Measurements from ENCODE around the gene ALCAM.

ALCAM gene

DNA sequence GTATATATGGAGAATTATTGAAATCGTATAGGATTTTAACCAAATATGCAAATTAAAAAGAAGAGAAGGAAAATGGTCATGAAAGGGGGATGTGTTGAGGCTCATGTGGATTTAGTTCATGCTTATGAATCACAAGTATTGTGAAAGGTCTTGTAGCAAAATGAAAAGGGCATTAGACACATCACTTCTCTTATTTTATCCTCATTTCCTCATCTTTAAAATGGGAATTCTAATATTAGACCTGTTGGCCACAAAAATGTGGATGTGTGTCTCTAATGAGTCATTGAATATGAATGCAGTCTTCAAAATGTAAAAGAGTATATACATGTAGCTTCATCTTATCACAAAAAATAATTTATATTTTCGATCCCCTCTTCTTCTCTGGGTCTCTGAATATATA lies 14.9 kb upstream of the ALCAM start:
- H3K79me2 ChIP-seq (ENCODE audit: low read length) = no peaks in the 10 kb centered on the region
- no peaks in the 10 kb centered on the region for H3F3A ChIP-seq (ENCODE audit: insufficient read depth, low read length)
- H3K27ac ChIP-seq (ENCODE audit: low read length) = no peak overlapping the region
- H2AFZ ChIP-seq (ENCODE audit: low read length) = no peak overlapping the region
- DNase-seq = no peak
- H3K4me1 ChIP-seq (ENCODE audit: low read length) = no peaks in the 10 kb centered on the region
- TF ChIP-seq CTCF (IDR thresholded peaks at IDR 0.05; ENCODE audit: low read length) = no peak
- TF ChIP-seq EZH2phosphoT487 (IDR thresholded peaks at IDR 0.05; ENCODE audit: low read length) = no peak
- TF ChIP-seq EZH2 (optimal IDR thresholded peaks at IDR 0.05; ENCODE audit: low read depth, low read length) = no peak
- H3K9me3 ChIP-seq (replicated peaks; ENCODE audit: insufficient read depth, low read length) = no peaks in the 10 kb centered on the region
- H3K4me3 ChIP-seq (ENCODE audit: low read length) = no peak overlapping the region
- no peaks in the 10 kb centered on the region for H3K36me3 ChIP-seq (replicated peaks; ENCODE audit: insufficient read depth, low read length)
- H4K20me1 ChIP-seq (ENCODE audit: insufficient read depth, low read length) = no peaks in the 10 kb centered on the region
- H3K27me3 ChIP-seq (replicated peaks; ENCODE audit: insufficient read depth, low read length) = no peaks in the 10 kb centered on the region
- no peak overlapping the region for H3K4me2 ChIP-seq (ENCODE audit: low read depth, low read length)
- no peak overlapping the region for H3K9ac ChIP-seq (ENCODE audit: low read length)
- H3K9me2 ChIP-seq (replicated peaks; ENCODE audit: insufficient read depth, low read length) = no peaks in the 10 kb centered on the region

DNA sequence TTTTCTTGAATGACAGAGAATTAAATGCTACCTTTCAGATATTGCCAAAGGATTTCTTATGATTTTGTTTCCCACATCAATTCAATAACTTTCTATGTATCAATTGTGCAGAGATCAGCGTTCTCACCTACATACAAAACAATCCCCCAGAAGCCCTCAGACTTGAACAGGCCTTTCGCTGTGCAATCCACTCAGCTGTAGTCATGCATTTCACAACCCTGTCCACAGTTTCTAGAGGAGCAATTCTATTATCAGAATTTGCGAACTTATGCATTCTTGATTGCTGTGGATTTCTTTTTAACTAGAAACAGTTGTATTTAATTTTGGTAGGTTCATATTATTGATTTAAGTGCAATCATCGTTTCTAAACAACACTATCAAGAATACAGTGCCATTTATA lies 13.7 kb upstream of the ALCAM start:
- Histone ChIP-seq H3K27ac (ENCODE audit: low read length) (no peak overlapping the region), H3K4me1 (ENCODE audit: low read length) (no peaks in the 10 kb centered on the region), H4K20me1 (ENCODE audit: insufficient read depth, low read length) (no peaks in the 10 kb centered on the region), H3F3A (ENCODE audit: insufficient read depth, low read length) (no peaks in the 10 kb centered on the region), H3K9me3 (replicated peaks; ENCODE audit: insufficient read depth, low read length) (no peaks in the 10 kb centered on the region), H3K79me2 (ENCODE audit: low read length) (no peaks in the 10 kb centered on the region), H3K4me3 (ENCODE audit: low read length) (no peak overlapping the region), H3K9ac (ENCODE audit: low read length) (no peak overlapping the region), H3K9me2 (replicated peaks; ENCODE audit: insufficient read depth, low read length) (no peaks in the 10 kb centered on the region), H3K4me2 (ENCODE audit: low read depth, low read length) (no peak overlapping the region), H3K36me3 (replicated peaks; ENCODE audit: insufficient read depth, low read length) (no peaks in the 10 kb centered on the region), H3K27me3 (replicated peaks; ENCODE audit: insufficient read depth, low read length) (no peaks in the 10 kb centered on the region), H2AFZ (ENCODE audit: low read length) (no peak overlapping the region)
- TF ChIP-seq EZH2 (optimal IDR thresholded peaks at IDR 0.05; ENCODE audit: low read depth, low read length) = no peak
- no peak for TF ChIP-seq CTCF (IDR thresholded peaks at IDR 0.05; ENCODE audit: low read length)
- no peak for TF ChIP-seq EZH2phosphoT487 (IDR thresholded peaks at IDR 0.05; ENCODE audit: low read length)
- DNase-seq = no peak

DNA sequence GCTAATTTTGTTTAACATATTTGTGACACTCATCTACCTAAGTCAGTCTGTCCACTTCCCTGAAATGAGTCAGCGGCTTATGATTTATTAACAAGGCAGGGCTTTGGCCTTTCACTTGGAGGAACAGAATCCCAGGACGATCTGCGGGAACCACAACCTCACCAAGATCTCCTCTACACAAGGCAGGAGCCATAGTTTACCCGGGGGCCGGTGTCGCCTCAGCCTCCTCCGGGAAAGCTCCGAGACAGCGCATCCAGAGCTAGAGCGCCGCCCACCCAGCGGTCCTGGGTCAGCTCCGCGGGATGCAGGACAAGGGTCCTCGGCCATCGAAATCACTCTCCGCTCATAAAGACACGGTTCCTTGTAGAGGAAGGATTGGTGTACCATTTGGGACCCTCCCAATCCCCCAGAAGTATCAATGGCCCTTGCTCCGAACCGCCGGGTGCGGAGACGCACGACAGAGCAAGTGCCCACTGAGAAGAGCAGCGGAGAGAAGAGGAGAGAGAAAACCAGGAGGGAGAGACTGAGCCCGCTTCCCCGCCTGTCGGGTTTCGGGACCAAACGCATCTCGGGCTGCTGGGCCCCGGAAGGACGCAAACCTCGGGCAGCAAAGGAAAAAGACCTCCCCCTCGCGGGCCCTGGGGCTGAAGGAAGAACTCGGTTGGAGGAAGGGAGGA lies 13.1 kb upstream of the ALCAM start:
- Histone ChIP-seq H3K4me3 (ENCODE audit: low read length) (no peak overlapping the region), H3K9me3 (replicated peaks; ENCODE audit: insufficient read depth, low read length) (no peaks in the 10 kb centered on the region), H3K9me2 (replicated peaks; ENCODE audit: insufficient read depth, low read length) (no peaks in the 10 kb centered on the region), H2AFZ (ENCODE audit: low read length) (no peak overlapping the region), H3K9ac (ENCODE audit: low read length) (no peak overlapping the region), H3K4me1 (ENCODE audit: low read length) (no peaks in the 10 kb centered on the region), H3K4me2 (ENCODE audit: low read depth, low read length) (no peak overlapping the region), H3K27ac (ENCODE audit: low read length) (no peak overlapping the region), H3K36me3 (replicated peaks; ENCODE audit: insufficient read depth, low read length) (no peaks in the 10 kb centered on the region), H4K20me1 (ENCODE audit: insufficient read depth, low read length) (no peaks in the 10 kb centered on the region), H3K27me3 (replicated peaks; ENCODE audit: insufficient read depth, low read length) (no peaks in the 10 kb centered on the region), H3K79me2 (ENCODE audit: low read length) (no peaks in the 10 kb centered on the region), H3F3A (ENCODE audit: insufficient read depth, low read length) (no peaks in the 10 kb centered on the region)
- no peak for DNase-seq
- TF ChIP-seq CTCF (IDR thresholded peaks at IDR 0.05; ENCODE audit: low read length) = no peak
- TF ChIP-seq EZH2 (optimal IDR thresholded peaks at IDR 0.05; ENCODE audit: low read depth, low read length) = no peak
- TF ChIP-seq EZH2phosphoT487 (IDR thresholded peaks at IDR 0.05; ENCODE audit: low read length) = no peak
